ENCODE measurements around the gene CD302.

GRCh38 chr2:159792599-159792998 lies 5.4 kb downstream of the CD302 start:
- TF ChIP-seq CTCF (IDR thresholded peaks at IDR 0.05; ENCODE audit: borderline replicate concordance, extremely low read depth, low read length, poor library complexity, severe bottlenecking) (no peak), EZH2 (IDR thresholded peaks at IDR 0.05; ENCODE audit: borderline replicate concordance, low read depth, low read length, severe bottlenecking) (no peak)

All from DND-41 (cell line).